Right lobe of liver (tissue), 6 donors: ENCODE results near the gene SPATS2L. TPM values are rescaled to one million over a fixed set of nuclear protein-coding genes. Genes with fewer than 3 reads are reported as not detected.

Experiments
- ATAC-seq, 4 donors: fragments of 200-7000 bp; cut with Tn5 transposase; one replicate each; pipeline ENCODE4 v1.9.1; 2020; ENCODE audit warnings: mild to moderate bottlenecking in 4 of 4, moderate library complexity in 4 of 4
- DNase-seq, 3 donors: peaks; one replicate each; pipeline ENCODE4 v3.0.0-alpha.2; 2020
- H3K27ac ChIP-seq, 3 donors: fragments of 200-600 bp; one replicate each; pipeline ENCODE4 v1.8.0; 2022
- H3K27me3 ChIP-seq, 2 donors: fragments of 200-600 bp; one replicate each; pipeline ENCODE4 v1.8.0; 2022
- H3K36me3 ChIP-seq, 4 donors: fragments of 200-600 bp; sonication (generic) in 1 of 4; one replicate each; pipeline versions ENCODE4 v1.5.1 to v1.8.0; 2017 to 2022; ENCODE audit warnings: control low read depth in 1 of 4
- H3K4me1 ChIP-seq, 4 donors: fragments of 200-600 bp; sonication (generic) in 1 of 4; one replicate each; pipeline versions ENCODE4 v1.5.1 to v1.8.0; 2017 to 2022; ENCODE audit warnings: control low read depth in 1 of 4
- H3K4me3 ChIP-seq, 3 donors: fragments of 200-600 bp; one replicate each; pipeline ENCODE4 v1.8.0; 2022
- H3K9me3 ChIP-seq, 4 donors: fragments of 200-600 bp; sonication (generic) in 1 of 4; one replicate each; pipeline versions ENCODE4 v1.5.1 to v1.8.0; 2017 to 2022; ENCODE audit warnings: control low read depth in 1 of 4
- POLR2A ChIP-seq: fragments of 450-650 bp; IDR thresholded peaks from one replicate; pipeline ENCODE4 v1.6.1; 2017; ENCODE audit warnings: antibody characterized with exemption, mild to moderate bottlenecking
- WGBS: methylation state at CpG from one replicate; pipeline ENCODE4 v1.1.6; 2018; ENCODE audit warnings: low coverage, low lambda C conversion rate; ENCODE audit not compliant: insufficient coverage; ENCODE audit errors: missing lambda C conversion rate; 5-methylcytosine and 5-hydroxymethylcytosine counted together
- intact Hi-C, 2 donors: fragments of 100-400 bp; cut with DNase I; formaldehyde crosslinking; loops; one replicate each; pipeline versions ENCODE4 v1.11.2 to v1.14.1; 2022
- total RNA-seq, 6 experiments: library from RNA; depleted of rRNA in 2 of 6; stranded (reverse); fragments of >200 nt in 2 of 6; fragmentation: NEBNext Ultra II Directional in 3 of 6; extraction: Animal tissue kit (Norgen Biotek cat#: 25700) in 3 of 6; gene quantifications; one replicate each; pipeline versions ENCODE4 v1.1.0 to v1.2.4, GENCODE V29; 2016 to 2023
- TF ChIP-seq, protein P1 (sequence below), 4 donors: fragments of 200-600 bp in 3 of 4; fragments of 450-650 bp in 1 of 4; IDR thresholded peaks; one replicate each; pipeline versions ENCODE4 v1.5.1 to v1.8.0; 2016 to 2022; ENCODE audit warnings: antibody characterized with exemption in 4 of 4, mild to moderate bottlenecking in 2 of 4
- donor health status: DM: no; HTN: yes; CAD: no.
- donor health status: DM: no; HTN: no; CAD: no.
- donor health status: DM: no; HTN: no; CAD: no.
- donor health status: DM: no; HTN: yes; CAD: no.
- donor health status: DM: no; HTN: yes; CAD: no.

Gene SPATS2L
- total RNA-seq, 6 experiments from 2014 or later, result 60.7 to 109 (median 72.9) TPM

DNA sequence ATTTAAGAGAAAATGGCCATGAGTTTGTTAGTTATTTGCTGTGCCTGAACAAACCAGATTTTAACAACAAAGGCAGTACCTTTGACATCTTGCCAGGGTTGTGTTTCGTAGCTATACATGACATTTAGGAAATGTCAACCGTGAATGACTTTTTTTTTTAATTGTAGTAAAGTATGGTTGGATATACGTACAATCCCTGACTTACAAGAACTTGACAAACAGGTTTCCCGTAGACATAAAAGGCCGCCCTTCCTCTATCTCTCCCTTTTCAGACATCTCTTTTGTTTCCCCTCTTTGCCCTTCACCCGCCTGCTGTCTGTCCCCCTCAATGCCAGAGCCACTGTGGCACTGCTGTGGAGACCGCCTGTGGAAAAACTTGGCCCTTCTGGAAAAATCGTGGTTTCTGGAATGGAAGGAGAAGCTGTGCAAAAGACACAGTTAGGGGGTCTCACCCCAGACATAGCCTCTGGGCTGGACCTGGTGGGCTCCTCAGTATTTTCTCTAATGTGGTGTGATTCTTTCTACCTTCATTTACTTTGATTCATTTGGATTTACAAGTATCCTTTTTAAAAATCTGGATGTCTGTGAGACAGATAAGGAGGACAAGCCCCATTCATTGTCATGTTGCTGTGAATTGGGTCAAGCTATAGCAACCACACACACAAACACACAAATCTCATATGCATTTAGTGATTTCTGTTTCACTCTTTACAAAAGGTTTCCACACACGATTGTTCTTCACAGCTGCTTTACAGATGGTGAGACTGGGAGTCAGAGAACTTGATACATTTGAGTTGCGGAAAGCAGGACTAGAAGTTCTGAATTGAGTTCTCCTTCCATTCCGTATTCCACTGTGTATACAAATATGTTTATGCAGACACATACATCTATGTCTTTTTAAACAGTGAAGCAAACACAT is 48.6 kb downstream of the SPATS2L start:
- ATAC-seq (no peak), DNase-seq (no peak)
- intact Hi-C loops, result no loop called here
- Histone ChIP-seq H3K36me3 (no peaks in the 10 kb centered on the region), H3K27ac (no peak overlapping the region), H3K27me3 (no peaks in the 10 kb centered on the region), H3K9me3 (no peaks in the 10 kb centered on the region), H3K4me1 (peaks cover 0 to 8% (median 2%) of the 10 kb centered on the region in 4 donors), H3K4me3 (no peak overlapping the region)
- no peak for TF ChIP-seq POLR2A
- TF ChIP-seq, protein P1, sequence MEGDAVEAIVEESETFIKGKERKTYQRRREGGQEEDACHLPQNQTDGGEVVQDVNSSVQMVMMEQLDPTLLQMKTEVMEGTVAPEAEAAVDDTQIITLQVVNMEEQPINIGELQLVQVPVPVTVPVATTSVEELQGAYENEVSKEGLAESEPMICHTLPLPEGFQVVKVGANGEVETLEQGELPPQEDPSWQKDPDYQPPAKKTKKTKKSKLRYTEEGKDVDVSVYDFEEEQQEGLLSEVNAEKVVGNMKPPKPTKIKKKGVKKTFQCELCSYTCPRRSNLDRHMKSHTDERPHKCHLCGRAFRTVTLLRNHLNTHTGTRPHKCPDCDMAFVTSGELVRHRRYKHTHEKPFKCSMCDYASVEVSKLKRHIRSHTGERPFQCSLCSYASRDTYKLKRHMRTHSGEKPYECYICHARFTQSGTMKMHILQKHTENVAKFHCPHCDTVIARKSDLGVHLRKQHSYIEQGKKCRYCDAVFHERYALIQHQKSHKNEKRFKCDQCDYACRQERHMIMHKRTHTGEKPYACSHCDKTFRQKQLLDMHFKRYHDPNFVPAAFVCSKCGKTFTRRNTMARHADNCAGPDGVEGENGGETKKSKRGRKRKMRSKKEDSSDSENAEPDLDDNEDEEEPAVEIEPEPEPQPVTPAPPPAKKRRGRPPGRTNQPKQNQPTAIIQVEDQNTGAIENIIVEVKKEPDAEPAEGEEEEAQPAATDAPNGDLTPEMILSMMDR (IDR thresholded peaks at IDR 0.05), result no peak
- WGBS, result 82% methylated on average over 11 of the region's 11 CpGs

DNA sequence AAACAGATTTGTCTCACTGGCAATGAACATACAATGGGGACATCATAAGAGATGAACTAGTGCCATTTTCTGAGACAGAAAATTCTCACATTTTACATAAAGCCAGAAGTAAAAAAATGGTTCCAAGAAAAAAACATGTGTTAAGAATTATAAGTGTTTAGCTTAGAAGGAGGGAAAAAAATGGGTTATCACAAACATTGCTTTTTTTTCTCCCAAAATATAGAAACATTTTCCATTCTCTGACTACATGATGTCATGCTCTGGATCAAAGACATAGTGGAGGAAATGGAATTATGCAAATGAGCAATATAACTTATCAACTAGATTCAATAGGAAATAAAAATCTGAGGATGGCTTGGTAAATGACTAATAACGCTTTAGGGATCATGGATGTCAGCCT is 49.8 kb downstream of the SPATS2L start:
- WGBS, result 67% methylated on average over 1 of the region's 1 CpG
- H3K9me3 ChIP-seq, result no peaks in the 10 kb centered on the region
- no peak overlapping the region for H3K4me3 ChIP-seq
- no peak for TF ChIP-seq POLR2A
- TF ChIP-seq, protein P1 (IDR thresholded peaks at IDR 0.05), result no peak
- H3K4me1 ChIP-seq, result peaks cover 0 to 4% (median 0%) of the 10 kb centered on the region in 4 donors
- no peak overlapping the region for H3K27ac ChIP-seq
- no peaks in the 10 kb centered on the region for H3K36me3 ChIP-seq
- intact Hi-C loops, result no loop called here
- ATAC-seq (no peak), DNase-seq (no peak)
- no peaks in the 10 kb centered on the region for H3K27me3 ChIP-seq

DNA sequence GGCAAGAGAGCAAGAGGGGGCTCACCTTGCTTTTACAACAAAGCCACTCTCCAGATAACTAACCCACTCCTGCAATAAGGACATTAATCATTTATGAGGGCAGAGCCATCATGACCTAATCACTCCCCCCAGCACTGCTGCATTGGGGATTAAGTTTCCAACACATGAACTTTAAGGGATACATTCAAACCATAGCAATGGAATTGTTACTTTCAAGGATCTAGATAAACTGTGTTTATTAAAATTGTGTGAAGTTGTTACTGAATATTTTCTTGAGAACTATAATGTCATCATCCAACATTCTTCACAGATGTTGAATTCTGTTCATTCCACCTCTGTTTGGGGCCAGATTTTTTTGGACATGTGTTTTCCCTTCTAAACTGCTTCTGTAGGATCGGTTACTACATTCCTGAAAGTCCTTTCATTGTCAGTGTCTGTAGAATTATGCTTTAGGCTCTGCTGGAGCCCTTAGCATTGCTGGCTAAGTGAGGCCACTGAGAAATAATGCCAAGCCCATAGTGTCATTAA is 50.4 kb downstream of the SPATS2L start:
- H3K27ac ChIP-seq, result no peak overlapping the region
- WGBS, result 57% methylated on average over 1 of the region's 1 CpG
- no peaks in the 10 kb centered on the region for H3K36me3 ChIP-seq
- intact Hi-C loops, result no loop called here
- DNase-seq (no peak), ATAC-seq (no peak)
- H3K4me3 ChIP-seq, result no peak overlapping the region
- no peaks in the 10 kb centered on the region for H3K9me3 ChIP-seq
- H3K4me1 ChIP-seq, result peaks cover 0 to under 1% (median 0%) of the 10 kb centered on the region in 4 donors
- TF ChIP-seq, protein P1 (IDR thresholded peaks at IDR 0.05), result no peak
- TF ChIP-seq POLR2A, result no peak
- H3K27me3 ChIP-seq, result no peaks in the 10 kb centered on the region

DNA sequence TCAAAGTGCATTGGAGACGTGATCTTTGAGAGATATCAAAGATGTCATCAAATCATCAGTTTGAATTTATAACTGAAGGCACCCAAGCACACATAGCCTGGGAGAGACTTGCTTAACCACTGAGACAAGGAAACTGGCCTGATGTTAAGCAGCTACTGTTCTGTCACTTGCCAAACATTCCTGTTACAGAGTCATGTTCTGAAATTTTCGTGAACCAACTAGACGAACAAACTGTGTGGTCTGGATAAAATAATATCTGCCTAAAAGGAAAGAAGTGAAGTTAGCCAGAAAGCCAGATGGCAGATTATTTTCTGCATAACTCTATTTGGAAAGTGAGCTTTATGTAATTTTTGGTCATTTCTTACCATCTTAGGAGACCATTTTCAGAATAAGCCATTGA is 51.4 kb downstream of the SPATS2L start:
- no peaks in the 10 kb centered on the region for H3K9me3 ChIP-seq
- H3K4me1 ChIP-seq, result no peaks in the 10 kb centered on the region
- ATAC-seq, result no peak
- intact Hi-C loops, result no loop called here
- no peak for DNase-seq
- no peak for TF ChIP-seq POLR2A
- TF ChIP-seq, protein P1 (IDR thresholded peaks at IDR 0.05), result no peak
- H3K27ac ChIP-seq, result no peak overlapping the region
- H3K27me3 ChIP-seq, result no peaks in the 10 kb centered on the region
- H3K36me3 ChIP-seq, result no peaks in the 10 kb centered on the region
- 93% methylated on average over 3 of the region's 3 CpGs for WGBS
- H3K4me3 ChIP-seq, result no peak overlapping the region
